HFFc6 (cell line): ENCODE data around the gene PKNOX1. TPM values are rescaled to one million over a fixed set of nuclear protein-coding genes. Genes with fewer than 3 reads are reported as not detected.

Experiments used
- DNase-seq: peaks from one replicate; pipeline ENCODE4 v3.0.0-alpha.2; 2018
- H3K27ac Mint-ChIP-seq: 2 replicates; pipeline ENCODE4 v1.8.0; 2020; ENCODE audit warnings: mild to moderate bottlenecking, mixed read lengths
- H3K27me3 Mint-ChIP-seq: 2 replicates; pipeline ENCODE4 v1.8.0; 2021; ENCODE audit warnings: mild to moderate bottlenecking, moderate library complexity, mixed read lengths; ENCODE audit not compliant: insufficient read depth
- H3K36me3 Mint-ChIP-seq: 2 replicates; pipeline ENCODE4 v1.8.0; 2021; ENCODE audit warnings: low read depth, mixed read lengths
- H3K4me1 Mint-ChIP-seq: 2 replicates; pipeline ENCODE4 v1.8.0; 2020; ENCODE audit warnings: low read depth, mixed read lengths
- H3K4me3 Mint-ChIP-seq: 2 replicates; pipeline ENCODE4 v1.8.0; 2020; ENCODE audit warnings: mild to moderate bottlenecking, moderate library complexity, mixed read lengths
- H3K9me3 Mint-ChIP-seq: 2 replicates; pipeline ENCODE4 v1.8.0; 2020; ENCODE audit warnings: mild to moderate bottlenecking, mixed read lengths
- CTCF ChIP-seq: fragments of 200-600 bp; sonication (generic); IDR thresholded peaks from 2 replicates; pipeline ENCODE4 v1.5.0; 2021; ENCODE audit warnings: antibody characterized with exemption, mild to moderate bottlenecking
- total RNA-seq, 6 experiments: library from RNA; stranded (reverse); fragmentation: NEBNext Ultra II Directional; extraction: Animal tissue kit (Norgen Biotek cat#: 25700); gene quantifications; 2 replicates in 1 of 6; 3 replicates in 5 of 6; pipeline ENCODE4 v1.2.3, GENCODE V29; 2021

Gene PKNOX1
- total RNA-seq, 6 experiments from 2014 or later: 16.6 to 22.5 (median 19.2) TPM

DNA sequence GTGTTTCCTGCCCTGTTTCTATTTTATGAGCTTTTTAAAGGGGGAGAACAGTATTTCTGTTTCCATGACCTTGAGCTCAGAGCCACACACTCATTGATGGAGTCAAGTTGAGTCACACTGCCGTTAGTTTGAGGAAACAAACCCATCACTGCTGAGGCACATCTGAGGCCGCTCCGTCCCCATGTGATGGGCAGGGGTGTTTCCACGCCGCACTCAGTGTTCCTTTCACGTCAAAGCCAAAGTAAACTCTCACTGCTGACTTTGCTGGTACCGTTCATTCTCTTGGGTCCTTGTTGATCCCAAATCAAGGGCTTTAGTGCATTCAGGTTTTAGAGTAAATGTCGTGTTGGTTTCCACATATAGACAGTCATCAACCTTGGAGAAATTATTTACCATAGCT, 48.8 kb downstream of the PKNOX1 start:
- H3K27me3 Mint-ChIP-seq: no peaks in the 10 kb centered on the region
- TF ChIP-seq CTCF: no peak
- no peak for DNase-seq
- H3K4me3 Mint-ChIP-seq: no peak overlapping the region
- H3K27ac Mint-ChIP-seq: no peak overlapping the region
- H3K9me3 Mint-ChIP-seq: no peaks in the 10 kb centered on the region
- H3K36me3 Mint-ChIP-seq: peaks cover 27% of the 10 kb centered on the region
- peaks cover 29% of the 10 kb centered on the region for H3K4me1 Mint-ChIP-seq

DNA sequence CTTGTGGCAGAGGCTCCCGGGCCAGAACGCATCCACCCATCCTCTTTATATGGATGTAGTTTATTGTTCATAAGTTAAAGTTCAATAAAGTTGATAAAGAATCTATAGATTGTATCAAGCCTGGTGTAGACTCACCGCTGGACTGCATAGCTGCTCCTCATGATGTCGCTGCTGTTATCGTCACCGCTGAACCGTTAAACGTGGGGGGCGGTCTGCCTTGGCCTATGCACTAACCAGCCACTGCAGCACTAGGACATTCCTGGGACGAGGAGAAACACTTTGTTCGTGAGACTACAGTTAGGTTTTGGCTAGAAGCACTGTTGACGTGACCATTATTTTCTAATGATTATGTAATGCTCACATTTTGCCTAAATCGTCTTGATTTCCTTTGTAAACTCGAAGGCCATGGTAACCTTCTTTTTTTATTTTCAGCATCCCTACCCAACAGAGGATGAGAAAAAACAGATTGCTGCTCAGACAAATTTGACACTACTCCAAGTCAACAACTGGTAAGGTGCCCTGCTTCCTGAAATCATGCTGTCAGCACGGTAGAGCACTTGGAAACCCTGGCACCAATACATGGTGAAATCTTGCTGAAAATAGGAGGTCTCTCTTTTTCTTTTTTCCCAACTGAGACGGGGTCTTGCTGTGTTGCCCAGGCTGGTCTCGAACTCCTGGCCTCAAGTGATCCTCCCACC, 50.2 kb downstream of the PKNOX1 start:
- Mint-ChIP-seq H3K27ac (peak overlapping the region; percentile 85), H3K4me3 (no peak overlapping the region), H3K27me3 (no peaks in the 10 kb centered on the region), H3K4me1 (peaks cover 29% of the 10 kb centered on the region), H3K36me3 (peaks cover 40% of the 10 kb centered on the region), H3K9me3 (no peaks in the 10 kb centered on the region)
- DNase-seq: no peak
- TF ChIP-seq CTCF: no peak

DNA sequence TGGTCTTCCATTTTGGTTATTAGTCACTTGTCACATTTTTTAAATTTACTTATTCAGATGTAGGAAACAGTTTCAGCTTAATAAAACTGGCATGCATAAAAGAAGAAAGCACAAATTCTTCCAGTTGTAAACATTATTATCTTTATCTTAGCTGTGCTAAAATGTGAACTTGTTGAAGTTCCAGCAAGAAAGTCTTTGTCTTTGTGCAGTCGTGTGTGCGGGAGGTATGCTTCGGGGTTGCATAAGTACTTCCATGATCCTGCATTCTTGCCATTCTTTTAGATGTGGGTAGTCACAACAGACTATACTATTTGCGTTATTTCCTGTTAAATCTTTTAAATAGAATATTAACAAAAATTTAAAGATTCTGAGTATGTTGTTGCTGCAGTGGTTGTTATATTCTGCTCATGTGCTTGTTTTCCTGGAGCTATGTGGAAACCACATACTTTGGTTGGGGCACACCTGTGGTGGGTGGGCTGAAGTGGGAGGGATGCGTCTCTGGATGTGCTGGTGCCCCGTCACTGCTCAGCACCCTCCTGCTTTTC, 51.3 kb downstream of the PKNOX1 start:
- H3K27me3 Mint-ChIP-seq: no peaks in the 10 kb centered on the region
- H3K27ac Mint-ChIP-seq: peak overlapping the region; percentile 85
- peaks cover 29% of the 10 kb centered on the region for H3K4me1 Mint-ChIP-seq
- H3K4me3 Mint-ChIP-seq: peak overlapping the region; percentile 40; the same call in 1 of the 2 replicates
- peak; percentile 61 for DNase-seq
- TF ChIP-seq CTCF: no peak
- peaks cover 43% of the 10 kb centered on the region for H3K36me3 Mint-ChIP-seq
- no peaks in the 10 kb centered on the region for H3K9me3 Mint-ChIP-seq

DNA sequence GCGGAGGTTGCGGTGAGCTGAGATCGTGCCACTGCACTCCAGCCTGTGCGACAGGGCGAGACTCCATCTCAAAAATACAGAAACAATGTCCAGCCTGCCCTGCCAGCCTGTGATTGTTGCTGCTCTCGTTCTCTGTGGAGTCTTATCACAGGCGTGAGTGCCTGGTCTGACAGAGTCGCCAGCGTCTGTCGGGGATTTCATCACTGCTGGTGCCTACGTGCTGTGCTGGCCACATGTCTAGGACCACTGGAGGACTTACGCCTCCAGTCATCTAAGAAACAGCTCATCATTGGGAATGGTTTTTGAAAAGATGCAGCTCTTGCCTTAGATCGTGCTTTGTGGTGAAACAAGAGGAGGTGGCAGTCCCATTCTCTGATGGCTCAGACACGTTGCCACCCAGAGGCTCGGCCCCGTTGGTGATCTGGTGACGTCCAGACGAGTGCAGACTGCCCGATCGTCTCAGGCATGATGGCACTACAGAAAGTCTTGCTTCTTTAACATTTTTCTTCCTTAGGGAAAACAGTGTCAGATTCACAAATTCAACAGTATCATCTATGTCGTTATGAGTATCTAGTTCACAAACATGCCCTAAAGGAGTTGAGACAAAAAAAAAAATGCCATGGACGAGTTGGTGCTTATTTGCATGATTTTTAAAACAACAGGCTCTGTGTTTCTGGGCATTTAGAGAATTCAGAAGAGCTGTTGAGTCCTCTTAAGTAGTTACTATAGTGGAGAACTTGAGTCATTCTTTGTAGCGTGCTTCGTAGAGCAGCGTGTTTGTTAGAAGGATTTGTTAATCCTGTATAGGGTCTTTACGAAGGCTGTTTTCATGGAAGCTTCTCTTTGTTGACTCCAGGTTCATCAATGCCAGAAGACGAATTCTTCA, 53.7 kb downstream of the PKNOX1 start:
- no peak overlapping the region for H3K4me3 Mint-ChIP-seq
- no peak for TF ChIP-seq CTCF
- peaks cover 40% of the 10 kb centered on the region for H3K36me3 Mint-ChIP-seq
- H3K27ac Mint-ChIP-seq: no peak overlapping the region
- H3K4me1 Mint-ChIP-seq: peaks cover 33% of the 10 kb centered on the region
- no peak for DNase-seq
- H3K9me3 Mint-ChIP-seq: no peaks in the 10 kb centered on the region
- H3K27me3 Mint-ChIP-seq: no peaks in the 10 kb centered on the region

DNA sequence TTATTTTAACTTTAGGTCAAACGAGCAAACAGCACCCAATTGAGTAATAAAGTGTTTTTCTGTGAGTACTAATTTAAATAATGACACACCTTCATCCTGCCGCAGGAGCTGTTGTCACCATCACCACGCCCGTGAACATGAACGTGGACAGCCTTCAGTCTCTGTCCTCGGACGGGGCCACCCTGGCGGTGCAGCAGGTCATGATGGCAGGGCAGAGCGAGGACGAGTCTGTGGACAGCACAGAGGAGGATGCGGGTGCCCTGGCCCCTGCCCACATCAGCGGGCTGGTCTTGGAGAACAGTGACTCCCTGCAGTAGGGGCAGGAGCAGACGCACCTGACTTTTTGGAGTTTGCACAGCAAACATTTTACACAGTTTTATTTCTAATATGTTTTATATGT, 55.4 kb downstream of the PKNOX1 start:
- Mint-ChIP-seq H3K4me1 (peaks cover 46% of the 10 kb centered on the region), H3K27me3 (no peaks in the 10 kb centered on the region), H3K9me3 (no peaks in the 10 kb centered on the region), H3K27ac (no peak overlapping the region), H3K4me3 (no peak overlapping the region), H3K36me3 (peaks cover 35% of the 10 kb centered on the region)
- no peak for DNase-seq
- no peak for TF ChIP-seq CTCF
